ENCODE results near the gene LRP1B. TPM values are rescaled to one million over a fixed set of nuclear protein-coding genes. Genes with fewer than 3 reads are reported as not detected.

LRP1B gene
- total and polyA plus RNA-seq, 2 of the 8 experiments (the other 6 are each of a cell fraction or from before 2014, with no cell fraction given), result 0.03 TPM; not detected in 1

DNA sequence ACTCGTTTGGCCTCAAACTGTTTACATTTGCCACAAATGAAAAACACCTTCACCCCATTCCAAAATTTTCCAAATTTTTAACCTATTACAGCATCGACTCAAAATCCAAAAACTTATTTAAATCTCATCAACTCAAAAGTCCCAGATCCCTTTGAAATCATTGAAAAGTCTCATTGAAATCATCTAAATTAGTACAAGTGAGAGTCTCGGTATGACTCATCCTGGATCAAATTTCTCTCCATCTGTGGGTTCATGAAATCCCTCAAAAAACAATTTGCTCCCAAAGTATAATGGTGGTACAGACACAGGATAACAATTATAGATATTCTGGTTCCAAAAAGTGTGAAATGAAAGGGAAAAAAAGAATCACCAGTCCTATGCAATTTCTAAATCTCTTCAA is 65.1 kb downstream of the LRP1B start (continued):
- TF ChIP-seq MAFK (IDR thresholded peaks at IDR 0.05; ENCODE audit: low read depth, low read length), result no peak
- TF ChIP-seq NRF1 (IDR thresholded peaks at IDR 0.05; ENCODE audit: low read depth, low read length), result no peak

Data from H1 (cell line).